ENCODE data around the gene AKT2.

DNA sequence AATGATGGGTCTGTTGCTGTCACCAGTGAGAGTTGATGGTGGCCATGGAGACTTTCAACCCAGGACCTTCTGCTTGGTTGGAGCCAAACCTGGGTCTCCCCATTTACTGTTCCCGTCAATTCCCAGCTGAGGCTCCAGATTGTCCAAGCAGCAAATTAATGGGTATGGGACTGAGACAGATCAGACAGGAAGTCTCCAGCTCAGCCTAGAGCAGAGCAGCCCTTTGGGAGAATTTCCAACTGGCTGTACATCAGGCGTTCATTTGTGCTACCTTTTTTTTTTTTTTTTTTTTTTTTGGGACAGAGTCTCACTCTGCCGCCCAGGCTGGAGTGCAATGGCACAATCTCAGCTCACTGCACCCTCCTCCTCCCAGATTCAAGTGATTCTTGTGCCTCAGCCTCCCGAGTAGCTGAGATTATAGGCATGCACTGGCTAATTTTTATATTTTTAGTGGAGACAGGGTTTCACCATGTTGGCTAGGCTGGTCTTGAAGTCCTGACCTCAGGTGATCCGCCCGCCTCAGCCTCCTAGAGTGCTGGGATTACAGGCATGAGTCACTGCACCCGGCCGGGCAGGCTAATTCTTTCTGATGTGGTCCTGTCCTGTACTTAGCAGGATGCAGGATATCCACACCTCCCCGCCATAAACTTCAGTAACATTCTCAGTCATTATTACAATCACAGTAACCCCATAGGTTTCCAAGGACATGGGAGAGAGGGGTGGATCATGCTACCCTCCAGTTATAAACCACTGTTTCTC is 84.6 kb downstream of the AKT2 start:
- TF ChIP-seq POLR2A (IDR thresholded peaks at IDR 0.05) = no peak
- TF ChIP-seq, protein P1, sequence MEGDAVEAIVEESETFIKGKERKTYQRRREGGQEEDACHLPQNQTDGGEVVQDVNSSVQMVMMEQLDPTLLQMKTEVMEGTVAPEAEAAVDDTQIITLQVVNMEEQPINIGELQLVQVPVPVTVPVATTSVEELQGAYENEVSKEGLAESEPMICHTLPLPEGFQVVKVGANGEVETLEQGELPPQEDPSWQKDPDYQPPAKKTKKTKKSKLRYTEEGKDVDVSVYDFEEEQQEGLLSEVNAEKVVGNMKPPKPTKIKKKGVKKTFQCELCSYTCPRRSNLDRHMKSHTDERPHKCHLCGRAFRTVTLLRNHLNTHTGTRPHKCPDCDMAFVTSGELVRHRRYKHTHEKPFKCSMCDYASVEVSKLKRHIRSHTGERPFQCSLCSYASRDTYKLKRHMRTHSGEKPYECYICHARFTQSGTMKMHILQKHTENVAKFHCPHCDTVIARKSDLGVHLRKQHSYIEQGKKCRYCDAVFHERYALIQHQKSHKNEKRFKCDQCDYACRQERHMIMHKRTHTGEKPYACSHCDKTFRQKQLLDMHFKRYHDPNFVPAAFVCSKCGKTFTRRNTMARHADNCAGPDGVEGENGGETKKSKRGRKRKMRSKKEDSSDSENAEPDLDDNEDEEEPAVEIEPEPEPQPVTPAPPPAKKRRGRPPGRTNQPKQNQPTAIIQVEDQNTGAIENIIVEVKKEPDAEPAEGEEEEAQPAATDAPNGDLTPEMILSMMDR (IDR thresholded peaks at IDR 0.05) = no peak

Data from body of pancreas (tissue), 4 donors.